ENCODE measurements around the gene KCP. TPM values are rescaled to one million over a fixed set of nuclear protein-coding genes. Genes with fewer than 3 reads are reported as not detected.
A peak's percentile ranks its signal among the peaks of the same experiment; 100 is the strongest.

Gene KCP
- total RNA-seq, 1 donor, result 1.1 TPM

GRCh38 chr7:128849804-128850490, 60.6 kb downstream of the KCP start:
- peaks cover 91% of the 10 kb centered on the region for H3K36me3 ChIP-seq (ENCODE audit: insufficient read depth, low read length)
- no peak overlapping the region for H3K4me2 ChIP-seq (ENCODE audit: insufficient read depth, low read length)
- no peak overlapping the region for H3K4me3 ChIP-seq (ENCODE audit: insufficient read depth, low read length)
- peaks cover 29% of the 10 kb centered on the region for H4K20me1 ChIP-seq (ENCODE audit: insufficient read depth, low read length)
- H3K27me3 ChIP-seq (ENCODE audit: insufficient read depth, low read length), result no peaks in the 10 kb centered on the region
- no peak for TF ChIP-seq CTCF (IDR thresholded peaks at IDR 0.05; ENCODE audit: extremely low read depth, low read depth, low read length)
- H3K27ac ChIP-seq (ENCODE audit: low read depth, low read length), result no peak overlapping the region
- peaks cover 2% of the 10 kb centered on the region for H3K79me2 ChIP-seq (ENCODE audit: insufficient read depth, low read length)
- H3K9me3 ChIP-seq (ENCODE audit: low read depth, low read length), result no peaks in the 10 kb centered on the region
- H3K4me1 ChIP-seq (ENCODE audit: insufficient read depth, low read length), result no peaks in the 10 kb centered on the region
- no peak overlapping the region for H2AFZ ChIP-seq (ENCODE audit: low read length)
- peak; percentile 88 for DNase-seq (ENCODE audit: insufficient read length, low spot score, missing footprints)

- no peak for TF ChIP-seq CTCF (IDR thresholded peaks at IDR 0.05; ENCODE audit: extremely low read depth, low read depth, low read length)
- Histone ChIP-seq H3K4me2 (ENCODE audit: insufficient read depth, low read length) (no peak overlapping the region), H3K79me2 (ENCODE audit: insufficient read depth, low read length) (peaks cover 4% of the 10 kb centered on the region), H3K4me3 (ENCODE audit: insufficient read depth, low read length) (no peak overlapping the region), H3K27ac (ENCODE audit: low read depth, low read length) (no peak overlapping the region), H3K4me1 (ENCODE audit: insufficient read depth, low read length) (no peaks in the 10 kb centered on the region), H4K20me1 (ENCODE audit: insufficient read depth, low read length) (peaks cover 31% of the 10 kb centered on the region), H3K9me3 (ENCODE audit: low read depth, low read length) (no peaks in the 10 kb centered on the region), H3K36me3 (ENCODE audit: insufficient read depth, low read length) (peaks cover 91% of the 10 kb centered on the region), H2AFZ (ENCODE audit: low read length) (no peak overlapping the region), H3K27me3 (ENCODE audit: insufficient read depth, low read length) (no peaks in the 10 kb centered on the region)
- no peak for DNase-seq (ENCODE audit: insufficient read length, low spot score, missing footprints)
Measured at GRCh38 chr7:128849156-128849515, 61.4 kb downstream of the KCP start.

- no peak for DNase-seq (ENCODE audit: insufficient read length, low spot score, missing footprints)
- H3K4me3 ChIP-seq (ENCODE audit: insufficient read depth, low read length), result no peak overlapping the region
- H3K4me1 ChIP-seq (ENCODE audit: insufficient read depth, low read length), result no peaks in the 10 kb centered on the region
- H3K27ac ChIP-seq (ENCODE audit: low read depth, low read length), result no peak overlapping the region
- no peaks in the 10 kb centered on the region for H3K9me3 ChIP-seq (ENCODE audit: low read depth, low read length)
- H2AFZ ChIP-seq (ENCODE audit: low read length), result no peak overlapping the region
- peaks cover 4% of the 10 kb centered on the region for H3K79me2 ChIP-seq (ENCODE audit: insufficient read depth, low read length)
- H3K36me3 ChIP-seq (ENCODE audit: insufficient read depth, low read length), result peaks cover 91% of the 10 kb centered on the region
- H3K27me3 ChIP-seq (ENCODE audit: insufficient read depth, low read length), result no peaks in the 10 kb centered on the region
- no peak overlapping the region for H3K4me2 ChIP-seq (ENCODE audit: insufficient read depth, low read length)
- TF ChIP-seq CTCF (IDR thresholded peaks at IDR 0.05; ENCODE audit: extremely low read depth, low read depth, low read length), result no peak
- peaks cover 38% of the 10 kb centered on the region for H4K20me1 ChIP-seq (ENCODE audit: insufficient read depth, low read length)
Measured at GRCh38 chr7:128848289-128849155, 62.0 kb downstream of the KCP start.

GRCh38 chr7:128847721-128848211, 62.7 kb downstream of the KCP start:
- peaks cover 91% of the 10 kb centered on the region for H3K36me3 ChIP-seq (ENCODE audit: insufficient read depth, low read length)
- DNase-seq (ENCODE audit: insufficient read length, low spot score, missing footprints), result no peak
- no peak overlapping the region for H2AFZ ChIP-seq (ENCODE audit: low read length)

More at GRCh38 chr7:128847721-128848211, 62.7 kb downstream of the KCP start:
- Histone ChIP-seq H3K4me2 (ENCODE audit: insufficient read depth, low read length) (no peak overlapping the region), H4K20me1 (ENCODE audit: insufficient read depth, low read length) (peaks cover 45% of the 10 kb centered on the region), H3K9me3 (ENCODE audit: low read depth, low read length) (no peaks in the 10 kb centered on the region), H3K4me3 (ENCODE audit: insufficient read depth, low read length) (no peak overlapping the region), H3K27me3 (ENCODE audit: insufficient read depth, low read length) (no peaks in the 10 kb centered on the region), H3K27ac (ENCODE audit: low read depth, low read length) (no peak overlapping the region), H3K4me1 (ENCODE audit: insufficient read depth, low read length) (no peaks in the 10 kb centered on the region), H3K79me2 (ENCODE audit: insufficient read depth, low read length) (peaks cover 5% of the 10 kb centered on the region)
- TF ChIP-seq CTCF (IDR thresholded peaks at IDR 0.05; ENCODE audit: extremely low read depth, low read depth, low read length), result no peak
